ENCODE results near the gene APOO. TPM values are rescaled to one million over a fixed set of nuclear protein-coding genes. Genes with fewer than 3 reads are reported as not detected.

Gene APOO
- polyA plus RNA-seq = 14.5 to 22.7 TPM (median 20.8 TPM) in 3 replicates
- 6.8 TPM for polyA plus RNA-seq (2011; ENCODE audit: low read depth)
- polyA plus RNA-seq (2011; cell fraction: cytosol; rRNA removed) = 15.2 and 30.0 TPM in 2 replicates
- 10.7 and 11.1 TPM in 2 replicates for polyA plus RNA-seq (2011; cell fraction: nucleus; rRNA removed)
- 18.8 and 23.7 TPM in 2 replicates for polyA plus RNA-seq (2012; ENCODE audit: low replicate concordance)
- polyA minus RNA-seq = 1.7 to 12.8 TPM (median 5.0 TPM) in 3 replicates
- polyA minus RNA-seq (2011; cell fraction: cytosol; rRNA and poly(A)+ RNA removed) = 7.9 TPM
- 1.9 and 4.5 TPM in 2 replicates for polyA minus RNA-seq (2011; cell fraction: nucleus; rRNA and poly(A)+ RNA removed)

GRCh38 chrX:23907498-23908218, at the start of gene APOO, which contains the start of gene CXorf58:
Gene APOO, minus strand, starts transcription at chrX:23907938. Its CDS starts 236 bp downstream, at chrX:23907702.
Gene CXorf58, plus strand, starts transcription at chrX:23908006. Its CDS starts 2,297 bp downstream, at chrX:23910303.
- no peaks in the 10 kb centered on the region for H3K9me1 ChIP-seq (ENCODE audit: control insufficient read depth, extremely low read depth, insufficient read depth, low read length)
- no peaks in the 10 kb centered on the region for H4K20me1 ChIP-seq (ENCODE audit: control insufficient read depth, extremely low read depth, insufficient read depth, low read length)
- TF ChIP-seq CTCF (optimal IDR thresholded peaks at IDR 0.05 in 1 of 3, IDR thresholded peaks at IDR 0.05 in 1 of 3, conservative IDR thresholded peaks at IDR 0.05 in 1 of 3; ENCODE audit: extremely low read depth in 1 of 3, insufficient read depth in 2 of 3, low read length in 3 of 3) (peak; percentile 59 to 84 (median 61)), EZH2 (IDR thresholded peaks at IDR 0.05; ENCODE audit: low read length) (no peak)
- H3K27me3 ChIP-seq (ENCODE audit: control insufficient read depth, extremely low read depth, insufficient read depth, low read length) = no peaks in the 10 kb centered on the region
- H3K4me2 ChIP-seq (ENCODE audit: control insufficient read depth, extremely low read depth, insufficient read depth, low read depth, low read length) = peak within 1 kb of the TSS; percentile 59
- FAIRE-seq = no peak
- dilution Hi-C loops (cut with MboI; ENCODE audit: extremely low pct_ligation_motif_present, low sequenced_read_pairs) = no loop called here
- H3K36me3 ChIP-seq (ENCODE audit: control insufficient read depth in 2 of 2, extremely low read depth in 1 of 2, insufficient read depth in 2 of 2, low read length in 2 of 2) = no peaks in the 10 kb centered on the region
- peaks cover 6% of the 10 kb centered on the region for H3K79me2 ChIP-seq (ENCODE audit: control insufficient read depth, insufficient read depth, low read length)
- H3K4me3 ChIP-seq (ENCODE audit: control insufficient read depth in 2 of 3, extremely low read depth in 1 of 3, insufficient read depth in 2 of 3, low read depth in 1 of 3, low read length in 3 of 3) = peak within 1 kb of the TSS; percentile 61 to 76 (median 65)
- H3K9ac ChIP-seq (ENCODE audit: control insufficient read depth, extremely low read depth, insufficient read depth, low read length) = peak within 1 kb of the TSS; percentile 74
- H3K27ac ChIP-seq (ENCODE audit: control insufficient read depth, insufficient read depth, low read length) = peak within 1 kb of the TSS; percentile 64
- peak; percentile 40 for DNase-seq (ENCODE audit: low read depth, low spot score)
- peak within 1 kb of the TSS; percentile 74 for H2AFZ ChIP-seq (ENCODE audit: control insufficient read depth, low read length)
- no peaks in the 10 kb centered on the region for H3K4me1 ChIP-seq (ENCODE audit: control insufficient read depth, extremely low read depth, insufficient read depth, low read length)
- H3K9me3 ChIP-seq (ENCODE audit: control insufficient read depth, low read depth, low read length) = no peaks in the 10 kb centered on the region

- Histone ChIP-seq H4K20me1 (ENCODE audit: control insufficient read depth, extremely low read depth, insufficient read depth, low read length) (no peaks in the 10 kb centered on the region), H3K36me3 (ENCODE audit: control insufficient read depth in 2 of 2, extremely low read depth in 1 of 2, insufficient read depth in 2 of 2, low read length in 2 of 2) (no peaks in the 10 kb centered on the region), H3K27ac (ENCODE audit: control insufficient read depth, insufficient read depth, low read length) (no peak overlapping the region), H3K9ac (ENCODE audit: control insufficient read depth, extremely low read depth, insufficient read depth, low read length) (no peak overlapping the region), H3K79me2 (ENCODE audit: control insufficient read depth, insufficient read depth, low read length) (no peaks in the 10 kb centered on the region), H3K4me3 (ENCODE audit: control insufficient read depth in 2 of 3, extremely low read depth in 1 of 3, insufficient read depth in 2 of 3, low read depth in 1 of 3, low read length in 3 of 3) (no peak overlapping the region), H3K9me3 (ENCODE audit: control insufficient read depth, low read depth, low read length) (no peaks in the 10 kb centered on the region), H2AFZ (ENCODE audit: control insufficient read depth, low read length) (no peak overlapping the region), H3K4me1 (ENCODE audit: control insufficient read depth, extremely low read depth, insufficient read depth, low read length) (no peaks in the 10 kb centered on the region), H3K4me2 (ENCODE audit: control insufficient read depth, extremely low read depth, insufficient read depth, low read depth, low read length) (no peak overlapping the region), H3K27me3 (ENCODE audit: control insufficient read depth, extremely low read depth, insufficient read depth, low read length) (no peaks in the 10 kb centered on the region), H3K9me1 (ENCODE audit: control insufficient read depth, extremely low read depth, insufficient read depth, low read length) (no peaks in the 10 kb centered on the region)
- TF ChIP-seq EZH2 (IDR thresholded peaks at IDR 0.05; ENCODE audit: low read length) = no peak
- no peak for FAIRE-seq
- dilution Hi-C loops (cut with MboI; ENCODE audit: extremely low pct_ligation_motif_present, low sequenced_read_pairs) = no loop called here
- no peak for DNase-seq (ENCODE audit: low read depth, low spot score)
These were observed 46.7 kb upstream of the APOO start for GRCh38 chrX:23954396-23954795.
